ENCODE measurements around the gene KRTAP10-1. TPM values are rescaled to one million over a fixed set of nuclear protein-coding genes. Genes with fewer than 3 reads are reported as not detected.

The KRTAP10-1 gene
- total RNA-seq, 2 experiments from 2014 or later: 0.13 TPM; not detected in 1

DNA sequence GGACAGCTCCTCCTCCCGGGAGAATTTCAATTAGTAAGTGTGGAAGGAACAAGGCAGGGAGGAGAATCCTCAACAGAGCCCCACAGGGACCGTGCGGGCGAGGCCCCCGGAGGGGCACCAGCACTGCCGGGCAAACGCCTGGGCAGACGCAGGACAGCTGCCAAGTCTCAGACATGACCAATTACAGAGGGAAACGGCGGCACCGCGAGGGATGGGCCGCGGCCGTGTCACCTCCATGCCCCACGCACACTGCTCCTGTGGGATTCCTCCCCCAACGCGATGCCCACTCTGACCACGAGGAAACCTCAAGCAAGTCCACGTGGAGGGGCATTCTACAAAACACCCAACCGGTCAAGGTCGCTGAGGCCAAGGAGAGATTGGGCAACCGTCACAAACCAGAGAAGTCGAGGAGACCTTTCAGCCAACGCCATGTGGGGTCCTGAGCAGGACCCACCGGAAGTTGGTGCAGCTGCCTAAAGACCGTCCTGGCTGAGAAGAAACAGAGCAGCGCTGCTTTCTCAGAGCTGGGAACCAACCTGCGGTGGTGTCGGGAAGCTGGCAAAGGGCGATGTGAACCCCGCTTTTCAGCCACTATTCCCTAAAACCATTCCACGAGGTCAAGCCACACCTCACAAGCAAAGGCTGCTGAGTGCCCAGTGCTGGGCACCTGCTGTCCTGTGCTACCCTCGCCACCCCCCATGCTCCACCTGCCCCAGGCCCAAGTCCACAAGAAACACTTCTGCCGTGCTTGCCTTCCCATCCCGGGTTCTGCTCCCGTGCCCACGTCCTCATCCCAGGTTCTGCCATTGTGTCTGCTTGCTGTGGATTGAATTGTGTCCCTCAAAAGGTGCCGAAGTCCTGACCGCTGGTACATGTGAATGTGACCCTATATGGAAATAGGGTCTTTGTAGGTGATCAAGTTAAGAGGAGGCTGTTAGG, 32.1 kb upstream of the KRTAP10-1 start:
- no TSS peak for BruUV-seq (replicated peaks)
- no peak for TF ChIP-seq EZH2phosphoT487 (IDR thresholded peaks at IDR 0.05; ENCODE audit: borderline replicate concordance, low read depth, low read length)
- TF ChIP-seq, protein P1, sequence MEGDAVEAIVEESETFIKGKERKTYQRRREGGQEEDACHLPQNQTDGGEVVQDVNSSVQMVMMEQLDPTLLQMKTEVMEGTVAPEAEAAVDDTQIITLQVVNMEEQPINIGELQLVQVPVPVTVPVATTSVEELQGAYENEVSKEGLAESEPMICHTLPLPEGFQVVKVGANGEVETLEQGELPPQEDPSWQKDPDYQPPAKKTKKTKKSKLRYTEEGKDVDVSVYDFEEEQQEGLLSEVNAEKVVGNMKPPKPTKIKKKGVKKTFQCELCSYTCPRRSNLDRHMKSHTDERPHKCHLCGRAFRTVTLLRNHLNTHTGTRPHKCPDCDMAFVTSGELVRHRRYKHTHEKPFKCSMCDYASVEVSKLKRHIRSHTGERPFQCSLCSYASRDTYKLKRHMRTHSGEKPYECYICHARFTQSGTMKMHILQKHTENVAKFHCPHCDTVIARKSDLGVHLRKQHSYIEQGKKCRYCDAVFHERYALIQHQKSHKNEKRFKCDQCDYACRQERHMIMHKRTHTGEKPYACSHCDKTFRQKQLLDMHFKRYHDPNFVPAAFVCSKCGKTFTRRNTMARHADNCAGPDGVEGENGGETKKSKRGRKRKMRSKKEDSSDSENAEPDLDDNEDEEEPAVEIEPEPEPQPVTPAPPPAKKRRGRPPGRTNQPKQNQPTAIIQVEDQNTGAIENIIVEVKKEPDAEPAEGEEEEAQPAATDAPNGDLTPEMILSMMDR (conservative IDR thresholded peaks at IDR 0.05; ENCODE audit: low read length): no peak
- no peak overlapping the region for H3K4me3 ChIP-seq (ENCODE audit: low read depth, low read length, poor library complexity, severe bottlenecking)
- CTCF ChIA-PET (ENCODE audit: unreplicated experiment): no interaction called here
- H2AFZ ChIP-seq (ENCODE audit: low read length): no peak overlapping the region
- no peaks in the 10 kb centered on the region for H4K20me1 ChIP-seq (ENCODE audit: insufficient read depth, low read length)
- H3K27ac ChIP-seq (ENCODE audit: low read depth, low read length, poor library complexity, severe bottlenecking): no peak overlapping the region
- no peaks in the 10 kb centered on the region for H3K9me2 ChIP-seq (ENCODE audit: insufficient read depth, low read length)
- POLR2A ChIA-PET: interaction anchor here (0.7 kb wide), 1 partner anchor 54 kb away, joined by 4 read pairs; no protein-coding TSS in a partner anchor
- no peak for DNase-seq (ENCODE audit: low spot score)
- H3K4me1 ChIP-seq (ENCODE audit: insufficient read depth, low read length, poor library complexity, severe bottlenecking): no peaks in the 10 kb centered on the region
- no peaks in the 10 kb centered on the region for H3K79me2 ChIP-seq (ENCODE audit: insufficient read depth, low read depth, low read length)
- no peaks in the 10 kb centered on the region for H3K9me3 ChIP-seq (ENCODE audit: low read length)
- no peak overlapping the region for H3K4me2 ChIP-seq (ENCODE audit: low read length)
- intact Hi-C loops (cut with micrococcal nuclease; ENCODE audit: unreplicated experiment): no loop called here
- no peaks in the 10 kb centered on the region for H3K36me3 ChIP-seq (ENCODE audit: insufficient read depth, low read length)

DNA sequence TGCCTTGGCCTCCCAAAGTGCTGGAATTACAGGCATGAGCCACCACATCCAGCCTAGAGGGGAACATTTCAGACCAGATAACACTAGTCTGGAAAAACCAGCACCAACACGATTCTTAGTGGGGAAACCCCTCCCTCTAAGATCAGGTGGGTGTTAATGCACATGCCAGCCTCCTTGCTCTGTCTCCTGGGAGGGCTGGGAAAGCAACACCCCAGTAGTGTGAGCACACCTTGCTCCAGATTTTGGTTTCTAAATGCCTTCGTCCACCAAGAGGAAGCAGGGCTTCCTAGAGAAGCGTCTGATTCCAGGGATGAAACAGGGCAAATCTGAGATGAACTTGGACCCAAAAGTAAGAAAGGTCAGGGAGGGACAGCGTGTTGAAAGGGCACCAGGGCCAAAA, 31.3 kb upstream of the KRTAP10-1 start:
- Histone ChIP-seq H3K9me3 (ENCODE audit: low read length) (no peaks in the 10 kb centered on the region), H3K4me2 (ENCODE audit: low read length) (no peak overlapping the region), H3K4me1 (ENCODE audit: insufficient read depth, low read length, poor library complexity, severe bottlenecking) (no peaks in the 10 kb centered on the region), H2AFZ (ENCODE audit: low read length) (no peak overlapping the region), H3K36me3 (ENCODE audit: insufficient read depth, low read length) (no peaks in the 10 kb centered on the region), H3K4me3 (ENCODE audit: low read depth, low read length, poor library complexity, severe bottlenecking) (no peak overlapping the region), H3K79me2 (ENCODE audit: insufficient read depth, low read depth, low read length) (no peaks in the 10 kb centered on the region), H3K9me2 (ENCODE audit: insufficient read depth, low read length) (no peaks in the 10 kb centered on the region), H3K27ac (ENCODE audit: low read depth, low read length, poor library complexity, severe bottlenecking) (no peak overlapping the region), H4K20me1 (ENCODE audit: insufficient read depth, low read length) (no peaks in the 10 kb centered on the region)
- intact Hi-C loops (cut with micrococcal nuclease; ENCODE audit: unreplicated experiment): no loop called here
- CTCF ChIA-PET (ENCODE audit: unreplicated experiment): no interaction called here
- DNase-seq (ENCODE audit: low spot score): no peak
- POLR2A ChIA-PET: no interaction called here
- BruUV-seq (replicated peaks): no TSS peak
- TF ChIP-seq, protein P1 (conservative IDR thresholded peaks at IDR 0.05; ENCODE audit: low read length): no peak
- TF ChIP-seq EZH2phosphoT487 (IDR thresholded peaks at IDR 0.05; ENCODE audit: borderline replicate concordance, low read depth, low read length): no peak

All from OCI-LY7 (cell line).